Measurements from ENCODE around the gene ACVRL1.

Gene ACVRL1

DNA sequence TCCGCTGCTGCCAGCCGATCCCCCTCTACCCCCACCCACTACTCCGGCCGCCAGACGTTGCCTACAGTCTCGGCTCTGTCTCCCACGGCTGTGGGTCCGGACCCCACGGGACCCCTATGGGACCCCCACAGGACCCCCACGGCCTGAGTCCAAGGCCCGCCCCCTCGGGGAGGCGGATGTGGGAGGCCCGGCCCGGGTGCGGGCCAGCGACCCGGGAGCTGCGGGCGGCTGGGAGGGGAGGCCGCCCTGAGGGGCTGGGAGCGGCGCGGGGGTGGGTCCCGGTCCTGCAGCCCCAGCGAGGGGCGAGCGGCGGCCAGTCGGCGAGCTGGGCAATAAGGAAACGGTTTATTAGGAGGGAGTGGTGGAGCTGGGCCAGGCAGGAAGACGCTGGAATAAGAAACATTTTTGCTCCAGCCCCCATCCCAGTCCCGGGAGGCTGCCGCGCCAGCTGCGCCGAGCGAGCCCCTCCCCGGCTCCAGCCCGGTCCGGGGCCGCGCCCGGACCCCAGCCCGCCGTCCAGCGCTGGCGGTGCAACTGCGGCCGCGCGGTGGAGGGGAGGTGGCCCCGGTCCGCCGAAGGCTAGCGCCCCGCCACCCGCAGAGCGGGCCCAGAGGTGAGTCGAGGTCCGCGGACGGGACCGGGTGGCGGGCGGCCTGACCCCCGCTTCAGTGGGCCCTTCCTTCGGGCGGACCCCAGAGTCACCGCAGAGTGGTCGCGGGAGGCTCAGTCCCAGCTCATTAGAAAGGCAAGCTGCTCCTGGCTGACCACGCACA, at the start of gene ACVRL1:
ACVRL1 (plus strand) TSS at position 422 of the 773 bp plus-strand sequence. CDS start 4,971 bp downstream, outside the sequence.
- no peak for DNase-seq

DNA sequence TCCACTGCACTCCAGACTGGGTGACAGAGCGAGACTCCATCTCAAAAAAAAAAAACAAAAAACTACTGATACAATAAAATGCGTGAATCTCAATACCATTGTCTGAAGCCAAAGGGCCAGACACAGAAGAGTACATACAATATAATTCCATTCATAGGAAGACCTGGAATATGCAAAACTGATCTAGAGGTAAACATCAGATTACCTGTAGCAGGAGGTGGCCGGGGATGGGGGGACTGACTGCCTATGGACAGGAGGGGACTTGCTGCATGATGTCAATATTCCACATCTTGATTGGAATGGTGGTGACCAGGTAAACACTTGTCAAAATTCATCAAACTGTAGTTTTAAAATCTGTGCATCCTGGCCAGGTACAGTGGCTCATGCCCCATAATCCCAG, 46.3 kb upstream of the ACVRL1 start:
- no peak for DNase-seq

DNA sequence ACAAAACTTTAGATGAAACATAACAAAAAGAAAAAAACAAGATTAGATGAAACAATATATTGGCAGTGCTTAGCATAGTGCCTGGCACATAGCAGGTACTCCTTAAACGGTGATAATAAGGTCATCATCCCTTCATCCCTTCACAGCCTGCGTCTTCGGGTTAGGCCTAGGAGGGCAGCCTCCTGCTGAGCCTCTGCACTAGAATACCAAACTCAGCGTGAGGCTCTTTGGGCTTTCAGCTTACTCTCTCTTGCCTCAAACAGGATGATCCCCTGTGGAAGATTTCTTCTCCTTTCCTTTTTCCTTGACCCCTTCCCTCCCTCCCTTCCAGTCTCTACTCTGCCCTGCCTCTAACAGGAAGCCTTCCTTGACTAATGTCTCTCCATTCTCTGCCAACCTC, 44.4 kb upstream of the ACVRL1 start:
- no peak for DNase-seq

DNA sequence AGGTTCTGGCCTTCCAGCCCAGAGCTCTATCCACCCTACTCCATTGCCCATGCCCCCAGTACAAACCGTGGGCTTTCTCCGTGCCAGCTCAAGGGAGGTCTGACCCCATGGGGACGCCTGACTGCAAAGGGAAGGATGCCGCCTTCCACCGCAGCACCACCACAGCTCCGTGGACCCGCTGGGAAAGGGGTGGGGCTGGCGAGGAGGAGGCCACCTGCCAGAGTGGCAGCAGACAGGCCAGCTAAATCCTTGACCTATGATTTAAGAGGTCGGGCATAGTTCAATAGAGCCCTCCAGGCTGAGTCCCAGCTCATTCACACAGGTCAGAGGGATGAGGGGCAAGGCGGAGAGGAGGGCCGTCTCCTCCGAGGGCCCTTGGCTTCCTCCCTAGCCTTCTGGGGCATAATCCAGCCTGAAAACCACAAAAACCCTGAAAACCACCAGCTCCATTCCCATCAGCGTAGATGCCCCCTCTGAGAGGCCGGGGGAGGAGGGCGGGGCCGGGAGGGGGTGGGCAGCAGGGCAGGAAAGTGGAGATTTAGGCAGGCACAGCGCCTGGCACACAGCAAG, 43.9 kb upstream of the ACVRL1 start:
- no peak for DNase-seq

DNA sequence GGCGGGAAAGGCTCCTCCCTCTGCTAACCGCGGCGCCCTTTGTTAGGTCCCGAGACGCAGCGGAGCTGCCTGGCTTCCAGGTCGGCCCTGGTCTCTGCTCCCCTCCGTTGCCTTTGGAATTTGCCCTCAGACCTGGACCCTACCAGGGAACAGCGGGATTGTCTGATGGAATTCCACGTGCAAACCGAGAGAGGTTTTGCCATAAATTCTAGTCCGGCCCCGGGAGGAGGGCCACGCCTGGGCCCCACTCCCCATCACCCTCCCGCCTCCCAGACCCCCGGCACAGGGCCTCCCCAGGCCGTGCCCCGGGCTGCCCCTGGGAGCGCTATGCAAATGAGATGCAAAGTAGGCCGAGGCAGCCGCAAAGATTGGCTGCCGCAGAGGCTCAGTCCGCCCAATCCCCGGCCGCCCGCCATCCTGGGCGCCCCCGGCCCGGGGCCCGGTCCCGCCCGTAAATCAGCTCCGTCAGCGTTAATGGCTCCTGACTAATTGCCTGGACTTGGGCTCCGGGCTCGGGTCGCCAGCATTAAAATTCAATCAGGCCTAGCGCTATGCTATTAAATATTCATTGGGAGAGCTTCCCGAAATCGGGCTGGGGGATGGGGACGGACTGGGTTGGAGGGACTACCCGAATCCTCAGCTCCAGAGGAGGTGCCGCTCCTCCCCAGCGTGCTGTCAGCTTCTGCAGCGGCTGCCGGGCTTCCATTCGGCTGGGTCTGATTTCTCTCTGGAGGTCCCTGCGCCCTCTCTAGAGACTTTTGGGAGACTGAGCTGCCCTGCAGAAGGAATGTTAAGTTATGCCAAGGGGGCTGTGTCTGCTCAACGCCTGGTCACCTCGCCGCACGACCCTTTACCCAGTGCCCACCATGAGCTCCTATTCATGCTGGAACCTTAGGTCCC, 43.1 kb upstream of the ACVRL1 start:
- DNase-seq = no peak

DNA sequence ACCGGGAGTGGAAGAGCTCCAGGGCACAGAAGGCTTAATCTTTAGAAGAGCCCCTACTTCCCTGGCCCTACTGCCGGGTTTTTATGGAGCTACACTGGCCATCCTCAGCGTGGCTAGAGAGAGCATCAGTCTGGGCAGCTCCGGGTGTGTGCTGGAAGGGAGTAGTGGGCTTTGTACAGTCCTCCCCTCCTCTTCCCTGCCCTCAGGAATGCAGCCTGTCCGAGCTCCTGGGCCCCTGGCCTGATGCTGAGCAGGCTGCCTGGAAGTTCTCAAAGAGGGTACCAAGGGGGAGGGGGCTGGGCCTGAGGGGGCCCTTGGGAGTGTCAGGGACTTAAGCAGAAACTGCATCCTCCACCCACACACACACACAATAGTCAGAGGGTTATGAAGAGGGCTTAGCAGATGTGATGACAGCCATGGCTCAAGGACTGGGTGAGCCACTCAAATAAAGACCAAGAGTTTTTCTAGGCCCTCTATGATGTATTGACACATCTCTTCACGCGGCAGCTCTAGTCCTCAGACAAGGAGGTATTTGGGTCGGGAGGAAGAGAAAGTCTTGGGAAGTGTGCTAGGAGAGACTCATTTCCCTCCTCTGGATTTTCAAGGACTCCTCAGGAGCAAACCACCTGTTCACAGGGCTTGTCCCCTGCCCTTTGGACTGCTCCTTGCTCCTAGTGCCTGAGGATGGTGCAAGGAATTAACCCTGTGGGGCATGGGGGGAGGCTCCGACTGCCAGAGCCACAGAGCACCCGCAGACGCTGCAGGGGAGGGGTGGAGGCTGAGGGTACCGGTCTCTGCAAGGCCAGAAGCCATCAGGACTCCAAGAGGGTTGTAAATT, 42.3 kb upstream of the ACVRL1 start:
- DNase-seq = no peak

DNA sequence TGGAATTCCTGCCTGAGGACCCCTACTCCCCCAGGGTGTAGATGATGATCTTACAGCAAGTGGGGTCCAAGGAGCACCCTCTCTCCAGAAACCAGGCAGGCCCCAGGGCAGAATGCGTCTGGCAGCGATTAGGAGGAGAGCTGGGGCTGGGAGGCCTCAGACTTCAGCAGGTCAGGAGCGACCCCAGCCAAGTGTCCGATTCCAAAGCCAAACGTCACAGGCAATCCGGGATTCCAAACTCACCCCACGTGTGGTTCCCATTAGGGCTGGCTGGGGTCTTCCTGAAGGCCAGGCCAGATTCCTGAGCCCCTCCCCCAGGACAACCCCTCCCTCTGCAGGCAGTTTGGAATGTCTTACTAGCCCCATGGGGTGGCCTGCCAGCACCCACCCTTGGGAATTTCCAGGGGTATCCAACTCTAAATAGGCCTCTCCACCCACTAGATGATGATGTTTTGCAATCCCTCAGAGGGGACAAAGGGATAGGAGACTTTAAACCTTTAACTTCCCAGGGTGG, 41.5 kb upstream of the ACVRL1 start:
- DNase-seq = no peak

DNA sequence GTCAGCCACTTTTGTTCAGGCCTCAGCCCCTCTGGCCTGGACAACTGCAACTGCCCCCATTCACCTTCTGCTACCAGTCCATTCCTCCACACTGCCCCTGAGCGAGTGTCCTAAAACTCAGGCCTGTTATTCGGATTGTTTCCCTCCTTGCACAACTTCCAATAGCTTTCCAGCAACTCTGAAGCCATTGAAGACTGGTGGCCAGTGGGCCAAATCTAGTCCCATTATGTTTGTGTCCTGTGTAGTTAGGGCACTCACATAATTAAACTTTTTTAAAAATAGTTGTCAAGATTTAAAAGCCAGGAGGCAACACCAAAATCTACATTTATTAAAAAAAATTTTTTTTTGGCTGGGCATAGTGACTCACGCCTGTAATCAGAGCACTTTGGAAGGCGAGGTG, 41.0 kb upstream of the ACVRL1 start:
- DNase-seq = no peak

DNA sequence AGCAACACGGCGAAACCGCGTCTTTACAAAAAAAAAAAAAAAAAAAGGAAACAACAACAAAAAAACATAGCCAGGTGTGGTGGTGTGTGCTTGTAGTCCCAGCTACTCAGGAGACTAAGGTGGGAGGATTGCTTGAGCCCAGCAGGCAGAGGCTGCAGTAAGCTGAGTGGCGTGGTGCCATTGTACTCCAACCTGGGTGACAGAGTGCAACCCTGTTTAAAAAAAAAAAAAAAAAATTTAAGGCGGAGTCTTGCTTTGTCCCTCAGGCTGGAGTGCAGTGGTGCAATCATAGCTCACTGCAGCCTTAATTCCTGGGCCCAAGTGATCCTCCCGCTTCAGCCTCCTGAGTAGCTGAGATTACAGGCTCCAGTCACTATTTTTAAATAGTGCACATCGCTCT, 40.5 kb upstream of the ACVRL1 start:
- DNase-seq = no peak

DNA sequence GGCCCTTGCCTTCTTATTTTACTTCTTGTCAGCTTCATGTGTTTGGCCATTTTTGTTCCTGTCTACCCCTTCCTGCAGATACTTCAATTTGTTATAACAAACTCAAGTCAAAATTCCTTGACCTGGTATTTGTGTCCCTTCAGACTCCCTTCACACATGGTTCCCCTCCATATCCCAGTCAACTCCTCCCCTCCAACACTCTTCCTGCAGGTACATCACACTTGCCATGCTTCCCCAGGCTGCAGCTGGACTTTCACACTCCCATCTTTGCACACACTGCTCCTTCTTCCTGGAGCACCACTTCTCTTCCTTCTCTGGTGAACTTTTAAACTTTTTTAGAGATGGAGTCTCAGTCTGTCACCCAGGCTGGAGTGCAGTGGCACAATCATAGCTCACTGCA, 39.9 kb upstream of the ACVRL1 start:
- no peak for DNase-seq

DNA sequence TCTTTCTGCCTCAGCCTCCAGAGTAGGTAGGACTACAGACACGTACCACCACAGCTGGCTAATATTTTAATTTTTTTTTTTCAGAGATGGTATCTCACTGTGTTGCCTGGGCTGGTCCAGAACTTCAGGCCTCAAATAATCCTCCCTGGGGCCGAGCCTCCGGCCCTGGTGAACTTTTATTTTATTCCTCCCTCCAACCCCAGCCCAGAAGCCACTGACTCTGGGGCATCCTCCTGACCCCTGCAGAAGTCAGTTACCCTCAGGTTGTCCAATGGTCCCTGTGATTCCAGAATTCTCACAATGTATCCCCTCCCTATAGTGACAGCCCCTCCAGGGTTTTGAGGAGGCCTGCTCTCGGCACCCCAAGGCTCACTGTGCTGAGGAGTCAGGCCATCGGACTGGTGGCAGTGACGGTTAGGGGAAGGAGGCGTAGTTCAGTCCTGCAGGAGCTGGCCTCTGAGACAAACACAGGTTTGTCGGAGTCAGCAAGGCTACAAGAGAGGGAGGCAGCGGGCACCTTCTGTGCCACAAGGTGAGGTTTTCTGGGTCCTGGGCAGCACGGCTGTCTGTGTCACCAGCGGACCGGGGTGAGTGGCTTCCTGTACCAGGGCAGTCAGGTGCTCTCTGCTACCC, 39.4 kb upstream of the ACVRL1 start:
- no peak for DNase-seq

DNA sequence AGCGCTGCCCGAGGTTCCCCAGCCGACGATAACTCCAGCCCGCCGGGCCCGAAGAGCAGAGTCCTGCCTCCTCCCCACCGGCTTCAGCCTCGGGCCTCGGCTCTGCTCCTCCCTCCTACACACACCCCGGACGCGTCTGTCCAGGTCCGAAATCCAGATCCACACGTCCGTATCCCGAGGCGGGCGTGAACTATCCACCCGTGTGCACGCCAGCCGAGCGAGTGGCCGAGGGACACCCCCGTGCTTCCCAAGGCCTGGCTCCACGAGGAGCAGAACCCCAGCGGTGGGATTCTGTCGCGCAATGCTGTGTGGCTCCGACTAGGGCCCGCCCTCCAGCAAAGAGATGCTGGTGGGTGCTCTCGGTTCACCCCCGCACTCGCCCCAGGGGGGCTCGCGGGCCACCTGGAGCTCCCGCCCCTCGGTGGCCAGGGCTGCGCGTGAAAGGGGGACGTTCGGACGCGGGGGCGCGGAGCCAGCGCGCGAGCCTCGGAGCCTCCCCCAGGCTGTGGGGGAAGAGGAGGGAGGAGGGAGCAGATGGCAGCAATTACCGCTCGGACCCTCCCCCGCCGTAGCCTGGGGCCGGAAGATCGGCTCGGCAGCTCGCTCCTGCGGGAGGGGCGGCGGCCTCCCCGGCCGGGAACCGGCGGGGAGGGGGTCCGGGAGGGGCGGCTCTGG, 38.3 kb upstream of the ACVRL1 start:
- no peak for DNase-seq

DNA sequence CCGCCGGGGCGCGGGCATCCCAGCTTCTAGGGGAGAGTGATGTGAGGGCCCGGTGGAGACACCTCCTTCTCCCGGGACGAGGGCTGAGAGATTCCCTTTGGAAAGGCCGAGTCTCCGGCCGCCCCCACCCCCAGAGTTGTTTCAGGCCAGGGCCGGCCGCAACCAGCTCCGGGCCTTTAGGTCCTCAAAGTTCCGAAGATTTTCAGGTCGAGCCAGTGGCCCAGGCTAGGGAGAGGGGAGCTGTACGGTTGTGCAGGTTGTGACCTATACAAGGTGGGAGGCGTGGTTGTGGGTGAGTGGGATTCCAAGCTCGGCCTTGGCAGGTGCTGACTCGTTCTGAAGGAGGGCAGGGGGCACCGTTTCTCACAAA, 37.8 kb upstream of the ACVRL1 start:
- no peak for DNase-seq

DNA sequence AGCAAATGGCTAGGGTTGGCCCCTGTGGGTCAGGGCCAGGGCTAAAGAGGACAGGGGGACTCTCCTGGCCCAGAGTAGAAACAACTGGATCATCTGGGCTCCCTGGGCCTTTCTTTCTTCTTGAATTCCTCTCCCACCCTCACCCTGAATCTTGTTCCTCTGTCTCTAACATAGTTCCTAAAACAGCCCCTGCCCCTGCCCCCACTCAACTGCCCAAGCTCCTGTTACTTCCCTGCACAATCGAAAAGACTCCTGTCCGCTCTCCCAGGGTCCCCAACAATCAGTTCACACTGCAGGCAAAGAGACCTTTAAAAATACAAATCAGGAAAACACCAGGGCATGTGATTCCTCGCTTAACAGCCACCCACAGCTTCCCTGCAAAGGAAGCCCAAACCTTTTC, 37.4 kb upstream of the ACVRL1 start:
- DNase-seq = no peak

DNA sequence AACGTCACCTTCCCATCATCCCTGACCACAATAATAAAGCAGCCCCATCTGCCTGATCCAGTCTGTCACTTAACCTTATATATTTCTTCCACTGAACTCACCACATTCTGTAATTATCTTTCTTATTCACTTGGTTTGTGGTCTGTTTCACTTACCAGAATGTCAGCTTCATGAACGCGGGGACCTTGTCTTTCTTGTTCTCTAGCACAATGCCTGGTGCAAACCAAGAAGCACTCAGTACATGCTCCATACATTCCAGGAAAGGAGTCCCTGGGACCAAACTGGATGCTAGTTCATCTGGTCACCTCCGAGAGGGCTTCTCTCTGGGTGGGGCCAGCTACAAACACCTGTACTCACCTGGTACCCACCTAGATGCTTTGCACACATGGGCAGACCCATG, 36.8 kb upstream of the ACVRL1 start:
- no peak for DNase-seq

DNA sequence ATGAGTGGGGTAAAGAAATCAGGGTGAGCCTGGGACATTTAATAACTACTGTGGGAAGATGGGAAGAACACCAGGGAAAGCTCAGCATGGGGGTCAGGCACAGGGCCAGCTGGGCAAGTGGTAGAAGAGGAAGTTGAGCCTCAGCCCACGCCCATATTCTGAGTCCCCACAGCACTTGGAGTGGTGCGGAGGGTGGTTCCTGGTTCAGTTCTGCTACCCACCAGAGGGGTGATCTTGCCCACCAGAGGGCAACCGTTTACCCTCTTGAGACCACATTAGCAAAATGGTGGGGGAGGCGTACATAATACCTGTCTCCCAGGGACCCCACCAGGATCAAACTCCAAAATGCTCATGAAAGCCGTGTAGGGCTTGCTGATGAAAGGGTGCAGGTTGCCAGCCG, 36.2 kb upstream of the ACVRL1 start:
- DNase-seq = no peak

DNA sequence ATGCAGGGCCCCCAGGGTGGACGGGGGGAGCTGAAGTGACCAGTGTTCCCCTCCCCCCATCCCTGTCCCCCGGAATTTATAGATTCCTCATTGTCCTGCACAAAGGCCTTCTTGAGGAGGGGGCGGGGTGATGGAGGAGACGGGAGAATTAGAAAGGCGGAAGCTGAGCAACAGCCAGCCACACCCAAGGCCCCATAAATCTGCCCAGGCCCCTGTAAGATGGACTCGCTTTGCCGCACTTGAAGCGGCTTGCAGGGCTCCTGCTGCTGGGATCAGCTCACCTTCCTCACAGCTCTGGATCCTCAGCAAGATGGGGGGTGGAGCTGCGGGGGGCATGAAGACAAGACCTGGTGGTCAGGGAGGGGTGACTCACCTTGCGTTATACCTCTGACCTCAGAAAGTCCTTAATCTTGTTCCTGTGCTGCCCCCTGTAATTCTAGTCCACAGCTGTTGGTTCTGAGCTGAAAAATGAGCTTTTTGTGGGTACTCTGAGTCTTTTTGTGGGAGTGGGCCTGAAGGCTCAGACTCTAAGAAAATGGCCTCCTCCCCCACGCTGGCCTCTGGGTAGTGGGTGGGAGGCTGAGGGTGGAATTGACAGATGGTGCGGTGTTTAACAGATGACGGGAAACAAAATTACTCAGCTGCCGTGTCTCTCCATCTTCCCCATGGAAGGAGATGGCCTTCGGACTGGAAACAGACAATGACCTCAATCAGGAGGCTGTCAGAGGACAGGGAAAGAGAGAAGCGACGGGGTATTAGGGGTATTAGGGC, 35.2 kb upstream of the ACVRL1 start:
- DNase-seq = no peak

DNA sequence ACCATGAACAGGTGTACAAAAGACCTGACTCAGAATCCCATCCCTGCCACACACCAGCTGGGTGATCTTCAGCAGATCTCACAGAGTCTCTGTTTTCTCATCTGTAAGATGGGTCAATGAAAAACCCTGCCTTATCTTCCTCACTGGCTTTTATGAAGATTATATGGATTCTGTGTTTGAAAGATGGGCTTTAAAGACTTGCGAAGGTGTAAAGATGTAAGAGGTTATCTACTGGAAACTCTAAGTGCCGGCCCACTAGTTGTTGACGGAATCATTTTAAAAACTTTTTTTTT, 34.7 kb upstream of the ACVRL1 start:
- DNase-seq = no peak

DNA sequence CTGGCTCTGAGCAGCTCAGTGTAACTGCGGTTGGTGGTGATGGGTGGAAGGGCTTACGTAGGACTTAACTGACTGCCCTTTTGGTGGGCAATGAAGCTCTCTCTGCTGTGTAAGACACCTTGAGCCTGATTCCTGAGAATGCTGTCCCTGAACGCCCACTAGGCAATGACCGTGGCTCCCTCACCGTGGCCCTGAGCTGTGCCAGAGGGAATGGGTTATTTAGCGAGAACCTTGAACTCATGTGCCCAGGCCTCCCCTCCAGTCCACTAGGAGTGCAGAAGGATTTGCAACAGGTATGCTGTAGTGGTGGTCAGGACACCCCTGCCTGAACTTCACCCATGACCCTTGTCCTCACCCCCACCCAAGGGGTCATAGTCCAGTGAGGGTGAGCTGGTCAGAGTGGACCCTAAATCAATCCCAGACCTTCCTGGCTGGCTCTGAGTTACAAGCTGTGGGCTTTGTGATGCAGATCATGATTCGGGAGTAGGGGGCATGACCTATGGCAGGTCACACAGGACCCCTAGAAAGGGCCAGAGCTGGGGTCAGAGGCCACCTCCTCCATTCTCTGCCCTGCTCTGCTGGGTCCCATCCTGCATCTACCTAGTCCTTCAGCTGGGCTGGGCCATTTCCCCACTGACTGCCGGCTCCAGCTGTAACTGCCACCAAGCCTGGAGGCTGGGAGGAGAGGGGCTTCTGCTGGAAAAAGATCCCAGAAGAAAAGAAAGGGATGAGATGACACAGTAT, 33.9 kb upstream of the ACVRL1 start:
- no peak for DNase-seq

DNA sequence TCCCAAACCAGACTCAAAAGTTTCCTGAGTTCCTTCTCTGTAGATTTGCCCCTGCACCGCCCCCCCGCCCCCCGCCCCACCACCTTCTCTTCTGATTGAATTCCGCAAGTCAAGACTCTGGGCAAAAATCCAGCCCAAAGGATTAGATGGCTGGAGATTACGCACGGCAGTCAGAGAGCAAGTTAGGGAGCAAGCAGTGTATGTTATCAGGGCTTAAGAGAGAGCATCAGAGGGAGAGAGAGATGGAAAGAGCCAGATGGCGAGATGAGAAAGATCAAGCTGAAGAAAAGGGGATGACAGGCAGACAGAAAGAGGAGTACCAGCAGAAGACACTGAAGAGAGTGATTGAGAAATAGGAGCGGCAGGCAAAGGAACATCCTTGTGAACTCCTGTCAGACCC, 33.3 kb upstream of the ACVRL1 start:
- DNase-seq = no peak

All from activated CD4-positive, CD25-positive, alpha-beta regulatory T cell (primary cell).